AG04449 (cell line): ENCODE data around the gene FGF22.

Experiments
- CTCF ChIA-PET: fragments of 350-600 bp; formaldehyde crosslinking; extraction: SDS; loops from one replicate; lab custom pipeline; 2021; ENCODE audit warnings: antibody characterized with exemption; lab: Yijun Ruan, JAX
- POLR2A ChIA-PET: fragments of 400-600, 350-600 bp; formaldehyde crosslinking; extraction: SDS; loops from one replicate; lab custom pipeline; 2020; ENCODE audit warnings: antibody characterized with exemption, inconsistent platforms; lab: Yijun Ruan, JAX
- DNase-seq: peaks from one replicate; pipeline ENCODE4 v3.0.0-alpha.2; 2010; ENCODE audit warnings: low read depth, low spot score
- H3K4me3 ChIP-seq: 2 replicates; pipeline ENCODE4 v1.5.1; 2011; ENCODE audit warnings: low read depth, mild to moderate bottlenecking, control low read depth, low read length
- TF ChIP-seq, protein P1 (sequence below): IDR thresholded peaks from one replicate; pipeline ENCODE4 v1.5.1; 2011; ENCODE audit warnings: mild to moderate bottlenecking, moderate library complexity, low read length, control low read depth, inconsistent platforms; ENCODE audit not compliant: insufficient read depth; ENCODE audit errors: missing control alignments

The FGF22 gene

DNA sequence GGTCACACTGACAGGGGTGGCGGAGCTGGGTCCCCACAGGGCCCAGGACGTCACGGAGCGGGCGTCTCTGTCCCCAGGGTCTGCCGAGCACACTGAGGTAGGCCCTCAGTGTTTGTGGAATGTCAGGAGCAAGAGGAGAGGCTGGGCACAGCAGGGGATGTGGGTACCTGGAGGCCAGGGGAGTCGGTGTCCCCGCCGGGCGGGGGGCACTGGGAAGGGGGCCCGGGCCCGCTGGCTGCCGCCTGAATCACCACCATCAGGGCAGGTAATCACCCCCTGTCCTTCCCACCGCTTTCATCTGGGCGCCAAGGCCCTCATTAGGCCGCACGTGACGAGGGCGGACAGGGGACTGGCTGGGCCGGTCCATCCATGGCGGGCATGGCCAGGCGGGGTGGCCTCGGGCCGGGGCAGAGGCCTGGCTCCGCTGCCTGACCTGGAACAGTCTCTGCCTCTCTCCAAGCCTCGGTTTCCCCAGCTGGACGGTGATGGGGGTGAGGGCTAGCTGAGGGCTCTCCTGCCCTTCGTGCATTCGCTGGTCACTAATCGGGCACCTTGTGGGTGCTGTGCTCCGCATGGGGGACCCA is 1.0 kb downstream of the FGF22 start:
- TF ChIP-seq, protein P1, sequence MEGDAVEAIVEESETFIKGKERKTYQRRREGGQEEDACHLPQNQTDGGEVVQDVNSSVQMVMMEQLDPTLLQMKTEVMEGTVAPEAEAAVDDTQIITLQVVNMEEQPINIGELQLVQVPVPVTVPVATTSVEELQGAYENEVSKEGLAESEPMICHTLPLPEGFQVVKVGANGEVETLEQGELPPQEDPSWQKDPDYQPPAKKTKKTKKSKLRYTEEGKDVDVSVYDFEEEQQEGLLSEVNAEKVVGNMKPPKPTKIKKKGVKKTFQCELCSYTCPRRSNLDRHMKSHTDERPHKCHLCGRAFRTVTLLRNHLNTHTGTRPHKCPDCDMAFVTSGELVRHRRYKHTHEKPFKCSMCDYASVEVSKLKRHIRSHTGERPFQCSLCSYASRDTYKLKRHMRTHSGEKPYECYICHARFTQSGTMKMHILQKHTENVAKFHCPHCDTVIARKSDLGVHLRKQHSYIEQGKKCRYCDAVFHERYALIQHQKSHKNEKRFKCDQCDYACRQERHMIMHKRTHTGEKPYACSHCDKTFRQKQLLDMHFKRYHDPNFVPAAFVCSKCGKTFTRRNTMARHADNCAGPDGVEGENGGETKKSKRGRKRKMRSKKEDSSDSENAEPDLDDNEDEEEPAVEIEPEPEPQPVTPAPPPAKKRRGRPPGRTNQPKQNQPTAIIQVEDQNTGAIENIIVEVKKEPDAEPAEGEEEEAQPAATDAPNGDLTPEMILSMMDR = no peak
- POLR2A ChIA-PET = no interaction called here
- no peak overlapping the region for H3K4me3 ChIP-seq
- no peak for DNase-seq
- CTCF ChIA-PET = no interaction called here

DNA sequence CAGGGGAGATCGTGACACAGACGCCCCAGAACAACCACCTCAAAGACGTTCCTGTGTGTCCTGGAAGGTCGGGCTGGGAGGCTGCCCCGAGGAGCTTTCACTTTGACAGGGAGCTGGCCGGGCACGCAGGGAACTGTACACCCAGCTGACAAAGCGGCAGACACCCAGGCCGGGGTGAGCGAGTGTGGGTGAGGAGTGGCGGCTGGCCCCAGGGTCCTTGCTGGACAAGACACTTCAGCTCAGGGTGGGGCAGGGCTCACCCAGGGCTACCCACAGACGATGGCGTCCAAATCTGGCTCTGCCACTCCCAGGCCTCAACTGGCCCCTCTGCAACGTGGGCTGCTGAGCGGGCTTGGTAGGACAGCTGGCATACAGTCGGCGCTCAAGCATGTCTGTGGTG is 2.0 kb downstream of the FGF22 start:
- POLR2A ChIA-PET = interaction anchor here (0.7 kb wide), 1 partner anchor 37 kb away, joined by 3 read pairs; no protein-coding TSS in a partner anchor
- CTCF ChIA-PET = no interaction called here
- TF ChIP-seq, protein P1 = no peak
- DNase-seq = no peak
- no peak overlapping the region for H3K4me3 ChIP-seq

DNA sequence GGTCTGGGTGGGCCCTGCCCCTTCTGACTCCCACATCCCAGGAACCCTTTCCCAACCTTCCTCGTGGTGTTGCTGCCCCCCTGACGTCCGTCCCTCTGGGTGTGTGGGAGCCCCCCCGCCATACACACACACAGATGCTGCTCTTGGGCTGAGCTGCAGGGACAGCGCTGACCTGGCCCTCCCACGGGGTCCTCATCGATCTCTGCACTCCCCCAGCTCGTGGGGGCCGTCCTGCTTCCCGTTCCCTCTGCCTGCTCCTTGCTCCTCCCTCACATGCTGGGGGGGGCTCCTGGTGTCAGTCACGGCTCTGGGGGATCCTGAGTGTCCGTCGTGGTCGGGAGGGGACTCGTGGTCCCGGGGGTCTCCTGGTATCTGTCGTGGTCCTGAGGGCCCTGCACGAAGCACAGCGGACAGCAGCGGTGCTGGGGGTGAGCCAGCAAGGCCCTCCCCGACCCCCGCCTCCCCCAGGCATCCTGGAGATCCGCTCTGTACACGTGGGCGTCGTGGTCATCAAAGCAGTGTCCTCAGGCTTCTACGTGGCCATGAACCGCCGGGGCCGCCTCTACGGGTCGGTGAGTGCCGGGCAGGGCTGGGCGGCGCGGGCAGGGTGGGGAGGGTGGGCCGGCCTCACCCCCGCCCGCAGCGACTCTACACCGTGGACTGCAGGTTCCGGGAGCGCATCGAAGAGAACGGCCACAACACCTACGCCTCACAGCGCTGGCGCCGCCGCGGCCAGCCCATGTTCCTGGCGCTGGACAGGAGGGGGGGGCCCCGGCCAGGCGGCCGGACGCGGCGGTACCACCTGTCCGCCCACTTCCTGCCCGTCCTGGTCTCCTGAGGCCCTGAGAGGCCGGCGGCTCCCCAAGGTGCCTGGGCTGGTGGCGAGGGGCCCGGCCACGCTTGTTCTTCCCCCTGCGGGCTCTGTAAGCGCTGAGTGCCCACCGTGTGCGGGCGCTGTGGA is 3.4 kb downstream of the FGF22 start:
- H3K4me3 ChIP-seq = no peak overlapping the region
- no peak for DNase-seq
- CTCF ChIA-PET = no interaction called here
- POLR2A ChIA-PET = no interaction called here
- TF ChIP-seq, protein P1 = no peak

DNA sequence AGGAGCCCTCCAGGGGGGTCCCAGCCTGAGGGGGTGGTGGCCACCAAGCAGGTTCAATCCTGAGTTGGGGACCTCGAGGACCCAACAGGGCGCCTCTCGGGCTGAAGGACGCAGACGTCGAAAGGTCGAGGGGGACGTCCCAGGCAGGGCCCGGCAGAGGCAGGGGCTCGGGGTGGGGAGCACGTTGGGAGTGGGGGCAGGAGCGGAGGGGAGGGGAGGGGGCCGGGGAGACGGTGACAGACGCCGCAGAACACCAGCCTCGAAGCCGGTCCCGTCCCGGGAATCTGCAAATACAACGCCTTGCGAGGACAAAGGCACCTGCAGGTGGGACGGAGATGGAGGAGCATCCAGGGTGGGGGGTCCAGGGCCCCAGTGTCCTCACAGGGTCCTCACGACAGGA is 4.1 kb downstream of the FGF22 start:
- ChIA-PET CTCF (no interaction called here), POLR2A (no interaction called here)
- H3K4me3 ChIP-seq = no peak overlapping the region
- TF ChIP-seq, protein P1 = no peak
- no peak for DNase-seq

DNA sequence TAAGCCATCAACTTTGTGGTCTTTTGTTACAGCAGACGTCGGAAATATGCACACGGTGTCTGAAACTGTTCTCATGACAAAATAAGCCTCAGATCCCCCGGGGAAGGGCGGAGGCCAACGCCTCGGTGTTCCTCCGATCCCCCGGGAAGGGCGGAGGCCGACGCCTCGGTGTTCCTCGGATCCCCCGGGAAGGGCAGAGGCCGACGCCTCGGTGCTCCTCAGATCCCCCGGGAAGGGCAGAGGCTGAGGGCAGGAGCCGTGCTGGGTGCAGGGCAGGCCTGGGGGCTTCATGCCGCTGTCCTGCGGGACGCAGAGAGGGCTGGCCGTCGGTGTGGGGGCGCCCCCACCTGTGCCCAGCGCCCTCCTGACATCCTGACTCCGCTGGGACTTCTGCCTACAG is 4.7 kb downstream of the FGF22 start:
- POLR2A ChIA-PET = no interaction called here
- CTCF ChIA-PET = no interaction called here
- TF ChIP-seq, protein P1 = no peak
- no peak for DNase-seq
- H3K4me3 ChIP-seq = no peak overlapping the region

DNA sequence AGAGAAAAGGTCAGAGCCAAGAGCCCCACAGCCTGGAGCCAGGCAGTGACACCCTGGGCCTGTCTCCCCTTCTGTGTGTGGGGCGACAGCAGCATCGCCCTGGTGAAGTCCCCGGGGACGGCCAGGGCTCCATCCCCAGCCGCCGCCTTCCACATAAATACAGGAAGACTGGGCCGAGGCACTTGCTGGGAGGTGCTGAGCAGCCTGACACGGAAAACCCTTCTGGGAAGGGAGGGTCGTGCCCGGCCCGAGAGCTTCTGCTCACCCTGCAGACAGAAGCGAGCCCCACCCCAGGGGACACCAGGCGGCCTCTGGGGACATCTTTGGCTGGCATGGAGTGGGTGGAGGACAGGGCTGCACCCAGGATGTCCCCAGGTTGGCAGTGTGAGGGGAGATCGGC is 5.1 kb downstream of the FGF22 start:
- CTCF ChIA-PET = no interaction called here
- no peak for DNase-seq
- H3K4me3 ChIP-seq = no peak overlapping the region
- TF ChIP-seq, protein P1 = no peak
- POLR2A ChIA-PET = no interaction called here
